Muscle of arm (tissue), 12 donors: ENCODE measurements around the gene RASSF6. TPM values are rescaled to one million over a fixed set of nuclear protein-coding genes. Genes with fewer than 3 reads are reported as not detected.
"Not testable (repeated sequence)": the region's sequence is repeated elsewhere in the genome, so short reads cannot be mapped to it uniquely, and the experiment has no call there.

Experiments
- DNase-seq: peaks from one replicate; pipeline ENCODE4 v3.0.0-alpha.2; 2013
- polyA plus RNA-seq, 12 donors: library from polyadenylated mRNA; unstranded; fragments of 120-200 nt; gene quantifications; one replicate each; pipeline ENCODE4 v1.2.1, GENCODE V29; 2013; ENCODE audit not compliant: insufficient read length in 12 of 12

The RASSF6 gene
- polyA plus RNA-seq, 12 donors = 0.05 to 1.7 (median 0.31) TPM; not detected in 2

DNA sequence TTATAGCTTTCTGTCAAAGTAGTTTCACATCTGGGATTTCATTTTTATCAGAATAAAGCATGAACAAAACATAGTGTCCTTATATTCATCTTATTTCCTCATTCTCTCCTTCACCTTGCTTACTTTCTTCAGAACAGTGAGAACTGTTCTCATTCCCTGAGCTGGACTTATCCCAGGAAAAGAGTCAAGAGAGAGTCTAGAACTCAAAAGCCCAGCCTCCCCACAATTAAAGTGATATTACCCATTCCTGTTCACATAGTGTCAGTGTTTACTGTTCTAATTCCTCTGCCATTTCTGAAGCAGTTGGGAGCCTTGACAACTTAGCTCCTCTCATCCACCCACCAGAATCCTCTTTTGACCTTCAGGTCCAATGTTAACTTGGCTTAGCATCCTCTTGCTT is 42.9 kb downstream of the RASSF6 start:
- DNase-seq = no peak

DNA sequence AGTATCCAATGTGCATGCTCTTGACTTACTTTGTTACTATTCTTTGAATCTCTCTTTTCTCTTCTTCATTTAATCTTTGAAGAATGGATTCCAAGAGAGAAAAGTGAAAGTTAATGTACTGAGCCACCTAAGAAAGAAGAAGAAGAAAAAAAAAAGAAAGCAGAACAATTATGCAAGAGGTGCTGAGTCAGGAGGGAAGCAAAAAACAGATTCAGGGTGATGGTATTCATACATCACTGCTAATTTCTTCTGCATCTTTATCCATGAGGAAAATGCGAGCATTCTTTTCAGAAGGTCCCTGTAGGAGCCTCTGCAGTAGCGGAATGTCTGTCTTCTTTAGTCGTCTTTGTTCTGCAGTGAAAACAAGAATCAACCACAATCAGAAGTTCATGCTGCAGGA is 43.9 kb downstream of the RASSF6 start:
- DNase-seq = no peak

DNA sequence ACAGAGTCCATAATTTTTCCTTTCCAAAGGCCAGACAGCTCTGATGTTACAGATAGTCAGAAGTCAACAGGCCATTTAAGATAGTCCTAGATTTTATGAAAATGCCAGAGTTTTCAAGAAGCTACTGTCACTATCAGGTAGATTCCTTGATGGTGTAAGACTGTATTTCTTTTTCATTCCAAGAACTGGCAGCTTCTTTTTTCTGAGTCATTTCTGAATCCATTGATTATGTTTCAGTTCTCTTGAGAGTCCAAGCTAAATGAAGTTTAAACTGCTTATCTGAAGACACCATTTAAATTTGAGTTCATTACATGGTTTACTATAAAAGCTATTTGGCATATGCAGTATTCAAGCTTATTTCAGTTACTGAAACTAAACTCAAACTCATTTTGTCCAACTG is 44.6 kb downstream of the RASSF6 start:
- no peak for DNase-seq

DNA sequence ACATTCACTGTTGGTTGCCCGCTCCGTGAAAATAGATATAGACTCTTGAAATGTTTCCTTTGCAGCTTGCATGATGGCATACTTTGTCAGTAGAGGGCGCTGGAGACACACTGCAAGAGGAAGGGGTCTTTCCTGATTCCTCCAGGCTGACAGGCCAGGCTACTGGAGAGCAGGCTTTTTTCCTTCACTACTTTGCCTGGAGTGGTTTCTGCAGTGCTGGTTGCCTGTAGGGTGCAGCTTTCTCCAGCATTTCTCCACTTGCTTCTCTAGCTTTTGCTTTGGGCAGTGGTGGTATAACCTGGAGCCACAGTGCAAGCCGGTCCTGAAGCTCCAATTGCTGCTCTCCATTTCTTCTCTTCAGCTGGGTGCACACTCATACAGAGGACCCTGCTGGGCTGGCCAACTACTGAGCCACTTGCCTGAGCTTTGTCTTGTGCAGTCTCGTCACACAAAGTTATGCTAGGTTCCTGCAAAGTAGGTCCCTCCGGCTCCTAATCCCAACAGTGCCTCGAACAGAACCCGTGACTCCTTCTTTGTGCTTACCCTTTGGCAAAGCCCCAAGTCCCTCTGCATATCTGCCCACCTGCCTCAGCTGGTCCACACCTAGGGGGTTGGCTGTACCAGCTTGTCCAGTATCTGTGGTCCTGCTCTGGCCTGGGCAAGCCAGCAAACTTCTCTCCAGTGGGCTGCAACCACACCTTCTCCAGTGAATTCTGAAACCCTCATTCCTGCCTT is 46.3 kb downstream of the RASSF6 start:
- DNase-seq = peak; percentile 74

DNA sequence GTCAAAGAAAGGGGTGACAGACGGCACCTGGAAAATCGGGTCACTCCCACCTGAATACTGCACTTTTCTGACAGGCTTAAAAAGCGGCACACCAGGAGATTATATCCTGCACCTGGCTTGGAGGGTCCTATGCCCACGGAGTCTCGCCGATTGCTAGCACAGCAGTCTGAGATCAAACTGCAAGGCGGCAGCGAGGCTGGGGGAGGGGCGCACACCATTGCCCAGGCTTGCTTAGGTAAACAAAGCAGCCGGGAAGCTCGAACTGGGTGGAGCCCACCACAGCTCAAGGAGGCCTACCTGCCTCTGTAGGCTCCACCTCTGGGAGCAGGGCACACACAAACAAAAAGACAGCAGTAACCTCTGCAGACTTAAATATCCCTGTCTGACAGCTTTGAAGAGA is 69.4 kb downstream of the RASSF6 start:
- DNase-seq = not testable (repeated sequence)

DNA sequence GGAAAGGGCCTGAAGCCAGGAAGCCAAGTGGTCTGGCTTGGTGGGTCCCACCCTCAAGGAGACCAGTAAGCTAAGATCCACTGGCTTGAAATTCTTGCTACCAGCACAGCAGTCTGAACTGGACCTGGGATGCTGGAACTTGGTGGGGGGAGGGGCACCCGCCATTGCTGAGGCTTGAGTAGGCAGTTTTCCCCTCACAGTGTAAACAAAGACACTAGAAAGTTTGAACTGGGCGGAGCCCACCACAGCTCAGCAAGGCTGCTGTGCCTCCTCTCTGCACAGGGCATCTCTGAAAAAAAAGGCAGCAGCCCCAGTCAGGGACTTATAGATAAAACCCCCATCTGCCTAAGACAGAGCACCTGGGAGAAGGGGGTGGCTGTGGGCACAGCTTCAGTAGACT is 75.6 kb downstream of the RASSF6 start:
- DNase-seq = no peak

DNA sequence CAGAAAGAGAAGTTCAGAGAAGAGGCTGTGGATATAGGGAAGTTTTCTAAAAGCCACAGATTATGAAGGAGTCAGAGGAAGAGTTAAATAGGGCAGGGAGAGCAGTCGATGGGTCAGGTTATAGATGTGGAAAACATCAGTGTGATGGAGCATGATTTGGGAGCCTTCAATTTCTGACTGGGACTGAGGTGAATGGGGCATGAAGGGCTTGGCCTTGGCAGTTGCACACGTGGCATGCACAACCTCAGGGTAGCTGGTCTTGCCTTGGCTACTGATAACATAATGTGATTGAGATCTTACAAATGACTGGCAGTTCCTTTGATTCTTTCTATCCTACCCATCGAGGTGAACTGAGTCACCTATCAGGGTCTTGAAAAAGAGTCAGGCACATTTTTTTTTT is 79.0 kb downstream of the RASSF6 start:
- DNase-seq = no peak

DNA sequence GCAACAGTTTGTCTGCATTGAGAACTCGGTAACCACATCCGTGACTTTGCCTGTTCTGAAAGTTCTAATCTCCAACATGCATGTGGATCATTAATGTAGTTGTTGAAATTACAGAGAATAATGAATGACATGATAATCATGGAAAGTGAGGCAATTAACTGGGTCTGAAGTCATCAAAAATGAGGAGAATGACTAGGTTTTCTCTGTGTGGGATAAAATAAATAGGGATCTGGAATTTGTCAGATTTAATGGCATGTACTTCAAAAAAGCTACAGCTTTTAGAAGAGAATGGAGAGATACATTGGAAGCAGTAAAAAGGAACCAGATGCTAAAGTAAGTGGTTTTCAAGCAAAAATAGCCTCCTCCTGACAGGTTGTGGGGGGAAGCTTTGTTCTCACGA is 79.4 kb downstream of the RASSF6 start:
- no peak for DNase-seq

DNA sequence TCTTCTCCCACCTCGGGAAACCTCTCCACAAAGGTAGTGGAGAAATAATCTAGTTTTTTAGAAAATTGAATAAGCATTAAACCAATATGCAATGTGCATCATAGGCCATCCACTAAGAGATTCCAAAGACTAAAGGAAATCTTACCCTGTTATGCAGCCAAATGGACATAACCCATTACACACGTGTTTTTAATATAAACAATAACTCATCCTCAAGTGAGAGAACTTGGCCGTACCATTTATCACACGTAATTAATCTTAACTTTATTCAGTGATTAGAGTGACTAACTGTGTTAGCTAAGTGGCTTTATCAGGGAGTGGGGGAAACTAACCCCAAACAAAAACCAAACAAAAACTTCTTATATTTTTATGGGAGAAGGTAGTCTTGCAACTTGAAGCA is 80.8 kb downstream of the RASSF6 start:
- no peak for DNase-seq

DNA sequence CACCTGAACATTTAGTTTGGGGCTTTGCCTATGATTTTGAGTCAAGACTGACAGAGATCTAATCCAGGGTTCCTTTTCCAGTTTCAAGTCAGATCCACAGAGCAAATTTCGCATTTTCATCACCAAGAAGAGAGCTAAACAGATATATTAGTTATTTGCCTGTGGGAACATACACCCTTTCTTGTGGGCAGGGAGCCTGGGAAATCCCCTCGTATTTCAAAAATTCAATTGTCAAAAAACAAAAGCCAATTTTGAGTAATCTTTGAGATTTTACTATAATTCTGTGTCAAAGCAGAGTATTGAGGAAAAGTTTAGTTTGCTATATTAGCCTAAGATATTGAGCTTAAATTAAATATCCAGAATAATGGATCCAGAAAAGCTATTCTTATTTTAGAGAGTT is 82.1 kb downstream of the RASSF6 start:
- DNase-seq = no peak

DNA sequence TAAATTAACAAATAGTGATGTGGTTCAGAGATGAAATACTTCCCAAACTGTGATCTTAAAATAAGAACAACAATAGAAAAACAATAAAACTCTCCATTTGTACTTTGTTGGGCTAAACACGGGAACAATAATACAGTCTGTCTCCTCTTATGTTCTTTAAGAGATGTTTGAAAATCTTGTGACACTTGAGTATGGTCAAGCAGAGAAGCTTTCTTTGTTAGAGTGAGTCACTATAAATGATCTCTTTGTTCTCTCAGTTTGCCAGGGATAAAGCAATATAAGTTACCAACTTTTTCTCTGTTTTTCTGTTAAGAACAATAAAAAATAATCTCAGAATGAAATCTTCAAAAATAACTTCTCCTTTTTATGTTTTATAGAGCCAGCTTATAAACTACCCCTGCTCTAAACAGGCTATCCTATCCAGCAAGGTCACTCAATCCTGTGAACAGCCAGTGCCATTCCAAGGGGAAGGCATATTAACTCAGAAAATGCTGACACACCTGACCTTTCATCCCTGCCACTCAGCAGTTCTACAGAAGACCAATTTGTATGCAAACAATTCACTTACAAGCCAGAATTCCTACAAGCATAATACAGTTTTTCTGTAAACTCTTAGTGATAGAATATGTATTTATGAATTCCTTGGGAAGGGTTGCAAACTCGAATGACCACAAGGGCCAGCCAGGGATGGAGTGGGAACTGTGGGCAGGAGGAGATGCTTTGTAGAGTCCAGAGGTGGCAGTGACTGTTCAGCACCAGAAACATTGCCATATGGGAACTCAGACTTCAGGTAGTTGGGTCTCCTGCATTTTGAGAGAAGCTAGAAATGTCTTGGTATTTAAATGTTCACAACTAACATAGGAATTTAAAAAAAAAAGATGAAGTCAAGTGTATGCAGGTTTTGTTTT is 86.5 kb downstream of the RASSF6 start:
- DNase-seq = no peak

DNA sequence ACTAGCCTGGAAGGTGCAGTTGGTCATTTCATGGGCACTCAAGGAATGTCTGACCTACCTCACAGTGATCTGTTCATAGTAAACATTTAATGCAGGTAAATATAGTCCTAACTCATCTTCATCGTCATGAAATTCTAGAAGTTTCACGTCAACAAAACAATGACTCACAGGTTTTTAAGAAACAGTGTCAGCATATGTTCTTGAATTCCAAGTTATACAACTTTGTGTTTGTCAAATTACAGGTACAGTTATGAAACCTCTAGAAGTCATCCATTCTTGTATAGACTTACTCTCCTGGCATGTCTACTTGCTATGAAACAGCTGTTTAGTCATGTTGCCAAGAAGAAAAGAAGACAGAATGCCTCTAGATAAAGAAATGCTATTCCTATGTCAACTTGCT is 92.1 kb downstream of the RASSF6 start:
- DNase-seq = no peak

DNA sequence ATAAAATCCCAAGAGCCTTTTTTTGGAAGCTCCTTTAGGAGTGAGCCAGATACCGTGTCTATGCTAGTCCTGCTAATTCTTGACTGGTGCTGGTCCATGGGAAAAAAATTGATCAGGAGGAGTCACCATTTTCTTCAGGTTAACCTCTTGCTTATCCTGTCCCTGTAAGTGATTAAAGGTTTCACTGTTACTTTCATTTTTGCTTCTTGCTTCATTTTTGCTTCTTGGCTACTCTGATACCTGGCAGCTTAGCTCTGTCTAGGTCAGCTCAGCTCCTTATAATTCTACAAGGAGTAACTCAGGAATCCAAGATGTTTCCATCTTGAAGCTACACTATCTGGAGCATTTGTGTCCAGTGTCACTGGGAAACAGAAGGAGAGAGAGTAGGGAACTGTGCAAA is 93.0 kb downstream of the RASSF6 start:
- no peak for DNase-seq

DNA sequence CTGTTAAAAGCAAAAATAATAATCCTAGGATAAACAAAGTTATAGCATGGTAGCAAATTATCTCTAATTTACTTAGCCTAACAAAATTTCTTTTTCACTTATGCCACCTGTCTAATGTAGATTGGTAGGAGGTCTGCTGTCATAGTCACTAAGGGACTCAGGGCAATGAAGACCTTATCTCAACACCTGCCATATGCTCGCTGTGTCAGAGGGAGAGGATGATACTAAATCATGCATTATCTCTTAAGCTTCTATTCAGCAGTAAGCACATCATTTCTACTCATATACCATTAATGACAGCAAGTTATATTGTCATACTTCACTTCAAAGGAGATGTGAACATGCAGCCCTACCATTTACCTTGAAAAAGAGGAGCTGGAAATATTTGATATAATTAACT is 94.6 kb downstream of the RASSF6 start:
- no peak for DNase-seq

DNA sequence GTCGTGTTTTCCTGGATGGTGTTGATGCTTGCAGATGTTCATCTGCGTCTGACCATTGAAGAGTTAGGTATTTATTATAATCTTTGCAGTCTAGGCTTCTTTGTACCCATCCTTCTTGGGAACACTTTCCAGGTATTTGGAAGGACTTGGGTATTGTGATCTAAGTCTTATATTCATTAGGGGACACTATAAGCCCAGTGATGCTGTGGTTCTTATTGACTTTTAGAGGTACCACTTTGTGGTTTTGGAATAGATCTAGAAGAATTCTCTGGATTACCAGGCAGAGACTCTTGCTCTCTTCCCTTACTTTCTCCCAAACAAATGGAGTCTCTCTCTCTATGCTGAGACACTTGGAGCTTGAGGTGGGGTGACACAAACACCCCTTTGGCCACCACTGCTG is 97.1 kb downstream of the RASSF6 start:
- no peak for DNase-seq

Other genes with a start within 250 kb of the RASSF6 start
- 100 to 1,000 TPM in 1 of 12 donors, 10 to 100 TPM in 5, 1 to 10 TPM in 5, not detected in 1; 1.0 to 858 (median 12.9) TPM for gene ALB, start 216.1 kb downstream of the RASSF6 start, polyA plus RNA-seq
- 100 to 1,000 TPM in 1 of 12 donors, 10 to 100 TPM in 3, 1 to 10 TPM in 5, under 1 TPM in 2, not detected in 1; 0.71 to 134 (median 2.6) TPM for gene AFP, start 184.2 kb downstream of the RASSF6 start, polyA plus RNA-seq
- gene AFM, start 138.7 kb downstream of the RASSF6 start, polyA plus RNA-seq = under 1 TPM in 4 of 12 donors, not detected in 8; 0.08 to 0.22 (median 0.11) TPM
- gene CXCL8, start 120.1 kb upstream of the RASSF6 start, polyA plus RNA-seq = 10 to 100 TPM in 3 of 12 donors, 1 to 10 TPM in 7, under 1 TPM in 1, not detected in 1; 0.85 to 17.7 (median 5.7) TPM
- gene CXCL6, start 216.2 kb upstream of the RASSF6 start, polyA plus RNA-seq = under 1 TPM in 5 of 12 donors, not detected in 7; 0.11 to 0.44 (median 0.22) TPM
- not detected for gene PF4V1, start 232.9 kb upstream of the RASSF6 start, polyA plus RNA-seq
- under 1 TPM in 10 of 12 donors, not detected in 2; 0.15 to 0.81 (median 0.35) TPM for gene CXCL1, start 249.0 kb upstream of the RASSF6 start, polyA plus RNA-seq